ENCODE measurements around the gene NPL.

Gene NPL

DNA sequence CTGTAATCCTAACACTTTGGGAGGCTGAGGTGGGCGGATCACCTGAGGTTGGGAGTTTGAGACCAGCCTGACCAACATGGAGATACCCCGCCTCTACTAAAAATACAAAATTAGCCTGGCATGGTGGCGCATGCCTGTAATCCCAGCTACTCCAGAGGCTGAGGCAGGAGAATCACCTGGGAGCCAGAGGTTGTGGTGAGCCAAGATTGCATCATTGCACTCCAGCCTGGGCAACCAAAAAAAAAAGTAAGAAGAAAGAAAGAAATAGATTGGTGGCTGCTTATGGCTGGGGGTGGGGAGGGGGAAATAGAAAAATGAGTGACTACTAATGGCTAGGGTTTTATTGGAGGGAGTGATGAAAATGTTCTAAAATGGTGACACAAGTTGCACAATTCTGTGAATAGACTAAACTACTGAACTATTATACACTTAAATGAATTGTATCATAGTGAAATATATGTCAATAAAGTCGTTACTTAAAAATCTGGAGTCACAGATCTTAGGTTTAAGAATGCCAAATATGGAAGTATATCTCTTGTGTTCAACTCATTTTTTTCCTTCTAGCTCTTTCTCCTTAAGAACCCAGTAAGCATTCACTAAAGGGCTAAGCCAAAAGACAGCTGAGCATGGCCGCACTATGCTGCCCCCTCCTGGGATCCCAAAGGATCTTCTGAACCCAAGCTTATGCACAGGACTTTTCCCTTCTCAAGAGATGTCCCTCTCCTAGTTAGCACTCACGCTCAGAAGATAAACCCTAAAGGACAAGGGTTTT is 3.2 kb upstream of the NPL start:
- no peak overlapping the region for H3K4me3 ChIP-seq (ENCODE audit: low read length)
- no peak for TF ChIP-seq ZNF274 (IDR thresholded peaks at IDR 0.05; ENCODE audit: low read depth, low read length)

DNA sequence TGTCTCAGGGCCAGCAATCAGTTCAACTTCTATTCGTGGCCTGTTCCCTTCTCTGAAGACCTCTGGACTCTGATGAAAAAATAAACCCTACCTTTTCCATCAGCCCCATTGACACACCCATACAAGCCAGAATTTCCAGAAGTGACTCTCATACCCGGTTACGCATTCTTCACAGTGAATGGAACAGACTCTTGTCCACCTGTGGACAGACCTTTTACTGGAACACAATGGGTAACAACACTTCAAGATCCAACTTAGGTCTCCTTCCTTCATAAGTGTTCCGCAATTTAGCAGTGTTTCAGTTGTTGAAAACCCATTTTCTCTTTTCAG is 2.6 kb upstream of the NPL start:
- TF ChIP-seq ZNF274 (IDR thresholded peaks at IDR 0.05; ENCODE audit: low read depth, low read length), result no peak
- no peak overlapping the region for H3K4me3 ChIP-seq (ENCODE audit: low read length)

DNA sequence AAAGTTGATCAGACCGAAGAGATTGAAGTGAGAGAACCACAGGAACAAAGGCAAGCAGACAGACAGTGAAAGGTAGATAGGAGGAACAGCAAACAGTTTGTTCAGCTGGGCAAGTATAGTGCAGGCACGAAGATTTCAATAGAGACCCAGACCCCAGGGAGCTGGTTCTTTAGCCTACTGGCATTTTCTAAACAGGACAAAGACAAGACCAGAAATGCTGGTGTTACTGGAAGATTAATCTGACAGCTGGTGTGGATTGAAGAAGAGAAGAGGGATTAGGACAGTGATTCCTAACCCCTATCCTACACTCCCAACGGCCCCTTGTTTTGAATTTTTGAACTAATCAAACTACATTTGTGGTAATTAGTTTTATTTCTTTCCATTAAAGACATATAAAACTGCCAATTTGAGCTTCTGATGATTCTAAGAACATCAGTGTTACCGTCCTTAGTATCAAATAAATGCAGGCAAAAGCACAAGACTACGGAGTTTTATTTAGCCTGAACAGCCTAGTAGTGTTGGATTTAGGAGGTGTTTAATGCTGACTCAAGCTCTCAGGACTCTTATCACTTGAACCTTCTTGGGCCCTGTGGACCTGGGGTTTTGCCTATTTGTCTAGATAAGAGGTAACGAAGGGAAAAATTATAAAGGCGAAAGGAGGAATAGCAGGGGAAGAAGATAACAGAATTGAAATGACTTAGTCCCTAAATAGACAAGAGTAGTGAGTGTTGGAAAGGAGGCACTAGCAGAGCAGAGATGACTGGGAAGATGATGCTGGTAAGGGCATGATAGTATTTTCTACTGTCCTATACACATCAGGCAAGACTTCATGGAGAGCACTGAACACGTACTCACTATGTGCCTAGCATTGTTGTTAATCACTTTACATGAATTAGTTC is 2.0 kb downstream of the NPL start:
- no peak for TF ChIP-seq ZNF274 (IDR thresholded peaks at IDR 0.05; ENCODE audit: low read depth, low read length)
- H3K4me3 ChIP-seq (ENCODE audit: low read length), result no peak overlapping the region

DNA sequence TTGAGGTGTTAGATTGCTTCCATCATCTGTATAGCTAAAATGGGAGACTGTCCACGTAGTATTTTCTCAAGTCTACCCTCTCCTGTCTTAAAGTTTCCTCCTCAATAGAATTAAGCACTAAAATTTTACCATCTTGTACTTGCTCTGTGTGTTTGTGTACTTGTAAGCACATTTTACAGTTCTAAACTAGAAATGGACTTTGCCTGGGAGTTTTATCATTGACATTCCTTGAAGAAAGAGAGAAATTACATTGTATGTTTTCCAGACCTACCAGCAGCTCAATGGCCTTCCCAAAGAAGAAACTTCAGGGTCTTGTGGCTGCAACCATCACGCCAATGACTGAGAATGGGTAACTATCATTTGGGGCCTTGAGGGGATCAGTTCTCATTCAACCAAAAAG is 4.5 kb downstream of the NPL start:
- no peak overlapping the region for H3K4me3 ChIP-seq (ENCODE audit: low read length)
- no peak for TF ChIP-seq ZNF274 (IDR thresholded peaks at IDR 0.05; ENCODE audit: low read depth, low read length)

DNA sequence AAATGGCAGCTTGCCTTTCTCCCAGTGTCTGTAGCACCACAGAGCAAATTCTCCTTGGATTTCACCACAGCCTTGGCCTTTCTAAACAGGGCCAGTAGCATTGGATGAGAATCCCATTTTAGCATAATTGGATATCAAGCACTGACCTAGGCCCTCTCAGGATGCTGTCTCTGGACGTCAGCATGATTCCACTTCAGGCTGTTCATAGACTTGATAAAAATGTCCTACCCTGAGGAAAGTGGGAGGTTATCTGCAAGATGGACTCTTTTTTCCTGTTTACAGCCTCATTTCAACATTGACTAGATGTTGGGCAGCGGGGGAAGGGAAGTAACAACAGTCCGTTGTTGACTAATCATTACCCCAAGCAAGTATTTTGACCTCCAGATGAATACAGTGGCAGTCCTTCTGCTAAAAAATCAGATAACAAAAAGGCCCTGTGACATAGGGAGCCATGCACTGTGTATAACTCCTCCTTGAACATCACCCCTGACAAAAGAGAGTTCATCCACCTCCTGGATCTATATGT is 5.2 kb downstream of the NPL start:
- H3K4me3 ChIP-seq (ENCODE audit: low read length), result no peak overlapping the region
- no peak for TF ChIP-seq ZNF274 (IDR thresholded peaks at IDR 0.05; ENCODE audit: low read depth, low read length)

DNA sequence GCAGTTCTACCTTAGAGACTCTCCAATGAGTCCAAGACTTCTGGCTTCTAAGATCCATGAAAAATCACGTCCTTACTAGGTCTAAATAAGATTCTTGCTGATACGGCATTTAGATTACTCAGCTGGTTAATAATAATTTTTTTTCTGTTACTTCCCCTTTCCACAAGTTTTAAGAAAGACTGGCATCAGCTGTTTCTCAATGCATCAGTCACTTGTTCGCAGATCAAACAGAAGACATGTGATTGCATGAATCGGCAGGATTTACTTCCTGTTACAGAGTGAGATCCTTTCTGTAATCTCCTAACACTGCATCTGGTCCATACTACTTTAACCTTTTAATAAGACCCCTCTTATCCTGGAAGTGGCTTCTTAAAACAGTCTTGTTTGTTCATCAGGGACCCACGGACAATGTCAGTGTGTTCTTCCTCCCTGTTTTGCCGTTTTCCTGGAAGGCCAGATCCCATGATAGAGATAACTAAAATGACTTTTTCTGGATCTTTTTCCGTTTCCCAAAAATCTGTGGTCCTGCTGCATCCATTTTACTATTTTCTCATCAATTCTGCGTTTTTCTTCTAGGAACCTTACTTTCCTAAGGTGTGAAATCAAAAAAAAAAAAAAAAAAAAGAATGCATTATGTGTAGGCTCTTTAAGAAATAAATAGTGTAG is 6.1 kb downstream of the NPL start:
- TF ChIP-seq ZNF274 (IDR thresholded peaks at IDR 0.05; ENCODE audit: low read depth, low read length), result no peak
- no peak overlapping the region for H3K4me3 ChIP-seq (ENCODE audit: low read length)

DNA sequence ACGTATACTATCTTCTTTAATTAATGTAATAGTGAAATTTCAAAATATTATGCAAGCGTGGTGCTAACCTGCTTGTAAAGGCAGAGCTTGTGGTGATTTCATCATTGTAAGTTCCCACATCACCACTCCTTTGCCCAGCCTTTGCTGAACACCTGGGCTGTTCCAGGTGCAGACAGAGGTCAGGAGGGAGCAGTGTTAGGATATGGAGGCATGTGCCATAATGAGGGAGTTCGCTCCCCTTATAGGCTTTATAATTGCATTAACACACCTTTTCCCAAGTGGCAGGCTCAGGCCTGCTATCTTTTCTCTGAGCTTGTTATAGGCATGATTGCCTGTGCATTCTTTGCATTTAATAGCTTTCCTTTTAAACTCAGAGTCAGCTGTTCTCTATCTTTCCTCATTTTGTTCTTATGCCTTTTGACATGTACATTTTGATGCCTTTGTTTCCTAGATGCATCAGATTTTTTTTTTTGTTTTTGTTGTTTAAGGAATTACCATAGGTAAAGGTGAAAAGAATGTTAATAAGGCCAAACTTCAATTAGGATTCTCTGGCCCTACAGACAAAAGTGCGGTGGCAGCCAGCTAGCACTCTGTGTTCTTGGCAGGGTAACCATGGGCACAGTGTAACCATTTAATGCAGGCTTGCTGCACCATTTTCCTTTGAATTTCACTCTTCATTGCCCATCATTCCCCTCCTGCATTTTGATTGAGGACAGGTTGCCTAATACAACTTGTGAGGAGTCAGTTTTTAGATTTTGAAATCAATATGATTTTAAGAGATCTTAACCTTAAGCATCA is 12.6 kb downstream of the NPL start:
- no peak overlapping the region for H3K4me3 ChIP-seq (ENCODE audit: low read length)
- no peak for TF ChIP-seq ZNF274 (IDR thresholded peaks at IDR 0.05; ENCODE audit: low read depth, low read length)

DNA sequence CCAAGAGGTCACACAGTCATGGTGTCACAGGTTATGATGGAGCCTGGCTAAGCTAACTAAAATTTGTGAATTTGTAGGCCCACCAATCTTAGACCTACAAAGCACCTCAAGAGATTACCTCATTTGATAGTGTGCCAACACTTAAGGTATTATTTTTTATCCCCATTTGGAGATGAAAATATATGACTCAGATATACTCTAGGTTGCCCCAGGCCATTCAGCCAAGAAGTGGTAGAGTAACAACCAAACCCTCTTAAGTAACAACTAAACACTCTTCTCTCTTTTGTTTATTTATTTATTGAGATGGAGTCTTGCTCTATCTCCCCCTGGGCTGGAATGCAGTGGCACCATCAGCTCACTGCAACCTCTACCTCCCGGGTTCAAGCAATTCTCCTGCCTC is 14.3 kb downstream of the NPL start:
- no peak overlapping the region for H3K4me3 ChIP-seq (ENCODE audit: low read length)
- no peak for TF ChIP-seq ZNF274 (IDR thresholded peaks at IDR 0.05; ENCODE audit: low read depth, low read length)

DNA sequence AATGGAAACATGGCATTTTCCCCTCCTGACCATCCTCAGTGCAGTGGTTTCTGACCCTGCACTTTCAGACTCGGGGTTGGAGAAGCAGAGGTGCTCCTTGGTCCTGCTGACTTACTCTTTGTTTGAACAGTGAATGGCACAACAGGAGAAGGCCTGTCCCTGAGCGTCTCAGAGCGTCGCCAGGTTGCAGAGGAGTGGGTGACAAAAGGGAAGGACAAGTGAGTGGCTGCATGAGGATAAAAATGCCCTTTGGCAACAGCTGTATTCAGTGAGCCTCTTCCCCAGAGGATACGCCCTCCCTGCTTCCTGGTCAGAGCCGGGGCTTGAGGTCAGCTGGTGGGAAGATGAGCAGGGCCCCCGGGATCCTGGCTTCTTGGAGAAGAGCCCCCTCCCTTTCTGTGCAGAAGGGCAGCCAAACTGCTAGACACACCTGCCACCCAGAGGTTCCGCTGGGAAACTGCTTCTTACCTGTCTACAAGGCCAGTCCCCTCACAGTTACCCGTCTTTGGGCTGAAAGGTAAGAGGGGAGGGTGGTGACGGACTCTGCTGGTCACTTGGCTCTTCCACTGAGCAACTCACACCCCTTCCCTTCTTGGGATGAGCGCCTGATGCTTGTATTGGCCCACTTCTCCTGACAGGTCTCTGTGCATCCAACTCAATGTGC is 16.6 kb downstream of the NPL start:
- no peak for TF ChIP-seq ZNF274 (IDR thresholded peaks at IDR 0.05; ENCODE audit: low read depth, low read length)
- no peak overlapping the region for H3K4me3 ChIP-seq (ENCODE audit: low read length)

DNA sequence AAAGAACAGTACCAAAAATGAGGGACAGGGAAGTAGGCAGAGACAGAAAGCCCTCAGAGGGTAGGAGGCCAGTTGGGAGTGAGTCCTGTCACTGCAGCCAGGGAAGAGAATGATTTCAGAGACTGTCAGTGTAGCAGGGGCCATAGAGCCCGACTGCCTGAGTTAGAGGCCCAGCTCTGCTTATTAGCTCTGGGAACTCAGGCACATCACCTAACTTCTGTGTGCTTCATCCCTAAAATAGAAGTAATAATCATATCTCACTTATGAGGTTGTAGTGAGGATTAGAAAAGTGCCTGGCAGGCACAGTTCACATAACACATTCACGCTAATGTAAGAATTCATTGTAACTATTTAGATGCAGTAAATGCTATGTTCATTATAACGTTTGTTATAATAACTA is 18.3 kb downstream of the NPL start:
- TF ChIP-seq ZNF274 (IDR thresholded peaks at IDR 0.05; ENCODE audit: low read depth, low read length), result no peak
- H3K4me3 ChIP-seq (ENCODE audit: low read length), result no peak overlapping the region

DNA sequence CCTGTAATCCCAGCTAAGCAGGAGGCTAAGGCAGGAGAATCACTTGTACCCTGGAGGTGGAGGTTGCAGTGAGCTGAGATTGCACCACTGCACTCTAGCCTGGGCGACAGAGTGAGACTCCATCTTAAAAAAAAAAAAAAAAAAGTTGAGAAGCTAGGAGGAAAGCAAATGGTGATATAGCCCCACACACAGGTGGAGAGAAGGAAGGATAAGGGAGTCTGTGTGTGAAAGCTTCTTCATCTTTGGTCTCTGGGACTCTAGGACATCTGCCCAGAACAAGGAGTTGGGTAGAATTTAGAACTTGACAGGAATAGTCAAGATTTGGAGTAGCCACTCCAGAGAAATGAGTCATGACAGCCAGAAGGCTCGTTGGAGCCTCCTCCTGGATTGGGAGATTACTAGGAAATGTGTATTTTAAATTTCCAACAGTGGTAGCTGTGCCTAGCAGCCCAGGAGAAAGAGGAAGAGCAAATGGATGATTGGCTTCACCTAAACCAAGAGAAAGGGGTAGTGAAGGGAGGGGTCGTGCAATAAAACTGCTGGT is 19.9 kb downstream of the NPL start:
- H3K4me3 ChIP-seq (ENCODE audit: low read length), result no peak overlapping the region
- TF ChIP-seq ZNF274 (IDR thresholded peaks at IDR 0.05; ENCODE audit: low read depth, low read length), result no peak

DNA sequence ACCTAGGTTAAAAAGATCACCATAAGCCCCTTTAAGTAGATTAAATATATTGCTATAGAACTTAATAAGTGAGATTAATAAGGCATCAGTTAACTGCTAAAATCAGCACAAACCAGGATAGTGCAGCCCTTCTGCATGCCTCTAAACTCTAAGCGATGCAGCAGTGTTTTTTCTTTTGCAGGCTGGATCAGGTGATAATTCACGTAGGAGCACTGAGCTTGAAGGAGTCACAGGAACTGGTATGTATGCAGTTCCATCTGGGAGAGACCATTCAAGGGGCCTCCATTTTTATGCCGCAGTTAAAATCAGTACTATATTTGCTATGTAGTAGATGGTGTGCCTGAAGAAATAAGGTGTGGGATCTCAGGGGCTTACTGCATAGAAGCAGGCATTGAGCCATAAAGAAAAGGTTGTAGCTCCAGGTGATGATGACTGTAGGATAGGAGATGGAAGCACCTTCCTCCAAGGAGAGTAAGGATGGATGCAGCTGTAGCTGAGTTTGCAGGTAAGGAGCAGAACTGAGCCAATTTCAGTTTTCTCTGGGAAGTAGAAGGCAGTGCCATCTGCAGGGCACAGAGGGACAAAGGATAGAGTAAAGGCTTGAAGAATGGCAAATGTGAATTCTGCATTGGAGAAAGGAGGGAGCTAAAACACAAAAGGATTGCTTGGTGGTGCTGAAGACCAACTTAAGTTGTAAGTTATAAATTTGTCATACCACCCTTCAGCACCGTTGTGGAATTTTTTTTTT is 22.6 kb downstream of the NPL start:
- TF ChIP-seq ZNF274 (IDR thresholded peaks at IDR 0.05; ENCODE audit: low read depth, low read length), result no peak
- no peak overlapping the region for H3K4me3 ChIP-seq (ENCODE audit: low read length)
